Cardiac muscle cell (in vitro differentiated cells and primary cell): ENCODE measurements around the gene GARIN5B. TPM values are rescaled to one million over a fixed set of nuclear protein-coding genes. Genes with fewer than 3 reads are reported as not detected.
"Not testable (repeated sequence)": the region's sequence is repeated elsewhere in the genome, so short reads cannot be mapped to it uniquely, and the experiment has no call there.

Experiments
- DNase-seq, 2 donors: peaks; one replicate each; pipeline versions ENCODE4 v3.0.0 to v3.0.0-alpha.2; 2010 to 2017; ENCODE audit warnings: low read depth in 1 of 2, low spot score in 1 of 2
- H3K27ac ChIP-seq: fragments of 200-600 bp; sonication (generic); 2 replicates; pipeline ENCODE4 v1.5.1; 2016
- H3K27me3 ChIP-seq: fragments of 200-600 bp; sonication (generic); 2 replicates; pipeline ENCODE4 v1.6.0; 2016; ENCODE audit warnings: control low read depth
- H3K36me3 ChIP-seq: fragments of 200-600 bp; sonication (generic); 2 replicates; pipeline ENCODE4 v1.5.1; 2016; ENCODE audit warnings: control low read depth
- H3K4me1 ChIP-seq: fragments of 200-600 bp; sonication (generic); 2 replicates; pipeline ENCODE4 v1.8.1; 2017; ENCODE audit warnings: low read depth, mild to moderate bottlenecking, mixed run types
- H3K4me3 ChIP-seq: fragments of 200-600 bp; sonication (generic); 2 replicates; pipeline ENCODE4 v1.5.1; 2016; ENCODE audit warnings: mild to moderate bottlenecking
- H3K9me3 ChIP-seq: fragments of 200-600 bp; sonication (generic); 2 replicates; pipeline ENCODE4 v1.5.1; 2017; ENCODE audit warnings: low read depth, mild to moderate bottlenecking, control low read depth
- polyA plus RNA-seq: library from polyadenylated mRNA; unstranded; fragments of >200 nt; fragmentation: Nextera tagmentation; extraction: Ambion mirVana; gene quantifications from 2 replicates; pipeline ENCODE4 v1.2.1, GENCODE V29; 2016
- total RNA-seq: library from RNA; depleted of rRNA; stranded (reverse); fragments of >200 nt; gene quantifications from 2 replicates; pipeline ENCODE4 v1.2.3, GENCODE V29; 2016
- TF ChIP-seq, protein P1 (sequence below): IDR thresholded peaks from 2 replicates; pipeline ENCODE4 v1.5.1; 2012; ENCODE audit warnings: low read depth, mild to moderate bottlenecking, low read length

Gene GARIN5B
- total and polyA plus RNA-seq, 2 experiments from 2014 or later: not detected

GRCh38 chr19:55340784-55341147 is 22.3 kb downstream of the GARIN5B start:
- no peaks in the 10 kb centered on the region for H3K4me1 ChIP-seq
- DNase-seq: peak in 1 of 2 donors; percentile 39
- peak overlapping the region; percentile 93 for H3K27ac ChIP-seq

DNA sequence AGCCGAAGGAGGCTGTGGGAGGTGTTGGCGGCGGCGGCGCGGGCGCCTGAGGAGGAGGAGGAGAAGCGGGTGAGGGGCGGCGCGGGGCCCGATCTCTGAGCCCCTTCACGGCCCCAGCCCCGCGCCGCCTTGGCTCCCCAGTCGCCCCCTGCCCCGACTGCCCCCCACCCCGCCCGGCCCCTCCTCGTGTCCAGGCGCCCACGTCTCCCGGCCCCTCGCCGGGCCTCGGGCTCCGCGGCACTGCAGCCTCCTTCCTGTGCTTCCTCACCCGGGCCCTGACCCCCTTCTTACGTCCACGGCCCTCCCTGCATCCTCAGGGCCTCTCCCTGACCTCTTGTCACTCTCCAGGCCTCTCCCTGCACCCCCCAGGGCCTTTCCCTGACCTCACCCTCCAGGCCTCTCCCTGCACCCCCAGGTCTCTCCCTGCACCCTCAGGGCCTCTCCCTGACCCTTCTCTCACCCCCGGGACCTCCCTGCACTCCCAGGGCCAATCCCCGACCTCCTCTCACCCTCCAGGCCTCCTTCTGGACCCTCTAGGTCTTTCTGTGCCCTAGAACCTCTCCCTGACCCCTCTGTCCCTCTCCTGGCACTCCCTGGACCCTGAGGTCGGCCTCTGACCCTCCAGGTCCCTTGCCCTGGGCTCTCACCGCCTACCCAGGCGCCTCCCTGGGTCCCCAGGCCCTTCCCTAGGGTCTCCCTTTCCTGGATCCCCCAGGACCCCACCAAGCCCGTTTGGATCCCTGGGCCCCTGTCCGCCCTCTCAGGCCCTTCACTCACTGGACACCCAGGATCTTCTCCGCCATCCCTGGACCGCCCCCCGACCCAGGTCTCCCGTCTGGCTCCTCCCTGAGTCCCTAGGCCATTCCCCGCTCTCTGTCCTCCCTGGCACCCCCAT is 22.9 kb downstream of the GARIN5B start:
- peak overlapping the region; percentile 89 for H3K4me3 ChIP-seq
- peak in 1 of 2 donors; percentile 12 for DNase-seq
- H3K27me3 ChIP-seq: no peaks in the 10 kb centered on the region
- no peaks in the 10 kb centered on the region for H3K4me1 ChIP-seq
- H3K9me3 ChIP-seq: no peaks in the 10 kb centered on the region
- TF ChIP-seq, protein P1, sequence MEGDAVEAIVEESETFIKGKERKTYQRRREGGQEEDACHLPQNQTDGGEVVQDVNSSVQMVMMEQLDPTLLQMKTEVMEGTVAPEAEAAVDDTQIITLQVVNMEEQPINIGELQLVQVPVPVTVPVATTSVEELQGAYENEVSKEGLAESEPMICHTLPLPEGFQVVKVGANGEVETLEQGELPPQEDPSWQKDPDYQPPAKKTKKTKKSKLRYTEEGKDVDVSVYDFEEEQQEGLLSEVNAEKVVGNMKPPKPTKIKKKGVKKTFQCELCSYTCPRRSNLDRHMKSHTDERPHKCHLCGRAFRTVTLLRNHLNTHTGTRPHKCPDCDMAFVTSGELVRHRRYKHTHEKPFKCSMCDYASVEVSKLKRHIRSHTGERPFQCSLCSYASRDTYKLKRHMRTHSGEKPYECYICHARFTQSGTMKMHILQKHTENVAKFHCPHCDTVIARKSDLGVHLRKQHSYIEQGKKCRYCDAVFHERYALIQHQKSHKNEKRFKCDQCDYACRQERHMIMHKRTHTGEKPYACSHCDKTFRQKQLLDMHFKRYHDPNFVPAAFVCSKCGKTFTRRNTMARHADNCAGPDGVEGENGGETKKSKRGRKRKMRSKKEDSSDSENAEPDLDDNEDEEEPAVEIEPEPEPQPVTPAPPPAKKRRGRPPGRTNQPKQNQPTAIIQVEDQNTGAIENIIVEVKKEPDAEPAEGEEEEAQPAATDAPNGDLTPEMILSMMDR: no peak
- peak overlapping the region; percentile 93 for H3K27ac ChIP-seq
- H3K36me3 ChIP-seq: peaks cover 21% of the 10 kb centered on the region

More at GRCh38 chr19:55340784-55341147, 22.3 kb downstream of the GARIN5B start:
- Histone ChIP-seq H3K36me3 (peaks cover 21% of the 10 kb centered on the region), H3K9me3 (no peaks in the 10 kb centered on the region), H3K27me3 (no peaks in the 10 kb centered on the region), H3K4me3 (peak overlapping the region; percentile 89)
- TF ChIP-seq, protein P1: peak; percentile 23

GRCh38 chr19:55339105-55339888 is 23.8 kb downstream of the GARIN5B start, which contains the start of gene KMT5C:
Gene KMT5C (plus strand): TSS chr19:55339876. CDS start chr19:55341937, 2,061 bp downstream.
- Histone ChIP-seq H3K9me3 (no peaks in the 10 kb centered on the region), H3K27me3 (no peaks in the 10 kb centered on the region), H3K4me3 (peak within 1 kb of the TSS; percentile 89), H3K4me1 (no peaks in the 10 kb centered on the region), H3K36me3 (peaks cover 18% of the 10 kb centered on the region), H3K27ac (peak within 1 kb of the TSS; percentile 93)
- peak; percentile 100 for DNase-seq
- TF ChIP-seq, protein P1: peak; percentile 39

DNA sequence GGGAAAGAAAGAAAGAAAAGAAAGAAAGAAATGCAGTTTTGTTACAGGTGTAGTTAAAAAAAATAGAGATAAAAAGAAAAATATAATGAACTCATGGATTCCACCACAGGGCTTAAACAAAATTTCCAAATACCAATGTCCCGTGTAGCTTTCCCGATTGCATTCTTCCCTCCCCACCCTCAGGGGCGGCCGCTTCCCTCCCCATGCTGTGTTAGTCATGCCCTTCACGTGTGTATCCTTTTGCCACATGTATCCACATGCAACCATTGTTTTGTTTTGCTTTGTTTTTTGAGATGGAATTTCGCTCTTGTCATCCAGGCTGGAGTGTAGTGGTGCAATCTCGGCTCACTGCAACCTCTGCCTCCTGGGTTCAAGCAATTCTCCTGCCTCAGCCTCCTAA is 27.0 kb downstream of the GARIN5B start:
- H3K27me3 ChIP-seq: no peaks in the 10 kb centered on the region
- TF ChIP-seq, protein P1: no peak

GRCh38 chr19:55333870-55334269 is 29.2 kb downstream of the GARIN5B start:
- no peaks in the 10 kb centered on the region for H3K27me3 ChIP-seq
- no peaks in the 10 kb centered on the region for H3K9me3 ChIP-seq
- TF ChIP-seq, protein P1: no peak
- H3K4me3 ChIP-seq: no peak overlapping the region
- H3K27ac ChIP-seq: no peak overlapping the region
- no peaks in the 10 kb centered on the region for H3K4me1 ChIP-seq
- DNase-seq: no peak
- H3K36me3 ChIP-seq: no peaks in the 10 kb centered on the region

More for the DNA sequence above, 27.0 kb downstream of the GARIN5B start:
- no peaks in the 10 kb centered on the region for H3K9me3 ChIP-seq
- DNase-seq: no peak
- no peaks in the 10 kb centered on the region for H3K4me1 ChIP-seq
- no peaks in the 10 kb centered on the region for H3K36me3 ChIP-seq
- no peak overlapping the region for H3K4me3 ChIP-seq
- H3K27ac ChIP-seq: no peak overlapping the region

- peak in 1 of 2 donors; percentile 33 for DNase-seq
- not testable (repeated sequence) for H3K36me3 ChIP-seq, H3K27ac ChIP-seq, H3K27me3 ChIP-seq, H3K4me3 ChIP-seq, H3K9me3 ChIP-seq, H3K4me1 ChIP-seq
Observed at GRCh38 chr19:55329791-55330190, 33.3 kb downstream of the GARIN5B start.

GRCh38 chr19:55328774-55329318 is 34.2 kb downstream of the GARIN5B start:
- not testable (repeated sequence) for H3K9me3 ChIP-seq, H3K4me3 ChIP-seq, H3K36me3 ChIP-seq, DNase-seq, H3K27ac ChIP-seq, H3K4me1 ChIP-seq, H3K27me3 ChIP-seq
